ENCODE data around the gene MBD3L4. TPM values are rescaled to one million over a fixed set of nuclear protein-coding genes. Genes with fewer than 3 reads are reported as not detected.
"Not testable (repeated sequence)": the region's sequence is repeated elsewhere in the genome, so short reads cannot be mapped to it uniquely, and the experiment has no call there.

MBD3L4 gene
- not detected in 2 replicates for total RNA-seq

DNA sequence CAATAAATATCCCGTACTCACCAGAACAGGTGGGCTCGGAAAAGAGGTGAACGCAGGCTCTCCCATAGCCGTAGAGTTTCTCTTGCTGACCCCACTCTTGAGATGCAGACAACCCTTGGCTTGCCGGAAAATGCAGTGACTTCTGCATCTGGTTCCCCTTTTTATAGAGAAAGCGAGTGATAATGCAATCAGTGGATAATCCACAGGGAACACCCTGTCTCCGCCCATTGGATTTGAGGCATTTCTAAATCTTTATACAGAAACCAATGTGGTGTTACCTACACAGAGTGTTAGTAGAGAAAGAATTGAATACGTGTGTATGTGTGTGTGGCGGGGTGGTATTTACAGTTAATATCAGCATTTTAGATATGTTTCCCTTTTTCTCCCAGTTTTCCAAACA, at the start of gene MBD3L4:
TSS of gene MBD3L4 (minus strand) at position 101 of the 400 bp plus-strand sequence. CDS start at position 66, 35 bp downstream.
- DNase-seq, result not testable (repeated sequence)

GRCh38 chr19:7088999-7089398, 49.0 kb upstream of the MBD3L4 start:
- DNase-seq, result no peak

- DNase-seq, result peak; percentile 37
These were observed 43.3 kb upstream of the MBD3L4 start for GRCh38 chr19:7083076-7083956.

DNA sequence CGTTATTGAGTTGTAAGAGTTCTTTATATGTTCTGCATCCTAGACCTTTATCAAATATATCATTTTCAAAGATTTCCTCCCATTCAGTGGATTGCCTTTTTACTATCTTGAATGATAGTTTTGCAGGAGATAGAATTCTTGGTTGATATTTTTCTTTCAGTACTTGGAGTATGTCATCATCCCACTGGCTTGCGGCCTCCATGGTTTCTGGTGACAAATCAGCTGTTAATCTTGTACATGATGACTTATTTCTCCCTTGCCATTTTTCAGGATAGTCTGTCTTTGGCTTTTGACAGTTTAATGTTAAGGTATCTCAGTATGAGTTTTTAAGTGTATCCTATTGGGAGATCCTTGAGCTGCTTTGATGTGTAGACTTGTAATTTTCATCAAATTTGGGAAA, 38.0 kb upstream of the MBD3L4 start:
- DNase-seq, result no peak

- no peak for DNase-seq
These were observed 36.2 kb upstream of the MBD3L4 start for GRCh38 chr19:7076151-7076550.

DNA sequence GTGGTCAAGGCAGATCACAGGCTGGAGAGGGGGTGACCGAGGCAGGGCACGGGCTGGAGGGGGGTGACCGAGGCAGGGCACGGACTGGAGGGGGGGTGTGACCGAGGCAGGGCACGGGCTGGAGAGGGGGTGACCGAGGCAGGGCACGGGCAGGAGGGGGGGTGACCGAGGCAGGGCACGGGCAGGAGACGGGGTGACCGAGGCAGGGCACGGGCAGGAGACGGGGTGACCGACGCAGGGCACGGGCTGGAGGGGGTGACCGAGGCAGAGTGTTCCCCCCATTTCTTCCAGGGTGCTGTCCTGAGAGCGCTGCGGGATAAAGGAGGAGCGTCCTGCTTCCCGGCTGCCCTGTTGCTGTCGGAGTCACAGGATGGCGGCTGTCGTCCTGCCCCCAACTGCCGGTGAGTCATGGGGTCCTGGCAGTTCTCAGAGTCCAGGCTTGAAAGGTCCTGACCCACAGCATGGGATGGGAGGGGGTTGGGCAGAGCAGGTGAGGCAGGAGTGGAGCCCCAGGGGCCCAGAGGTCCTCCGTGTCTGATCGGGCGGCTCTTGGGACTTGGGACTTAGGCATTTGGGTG, 34.8 kb upstream of the MBD3L4 start:
- no peak for DNase-seq

- DNase-seq, result no peak
These were observed 32.6 kb upstream of the MBD3L4 start for GRCh38 chr19:7072541-7072940.

DNA sequence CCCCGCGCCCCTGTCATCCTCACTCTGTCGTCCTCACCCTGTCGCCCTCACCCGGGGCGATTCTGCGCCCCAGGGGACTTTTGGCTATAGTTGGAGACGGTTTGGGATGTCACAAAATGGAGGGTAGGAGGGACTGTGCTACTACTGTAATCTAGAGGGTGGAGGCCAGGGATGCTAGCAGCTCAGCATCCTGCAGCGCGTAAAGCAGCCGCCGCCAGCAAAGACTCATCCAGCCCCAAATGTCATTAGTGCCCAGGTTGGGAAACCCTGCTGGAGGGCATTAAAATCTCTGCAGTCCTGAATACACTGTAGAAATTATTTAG, 29.9 kb upstream of the MBD3L4 start:
- DNase-seq, result peak; percentile 39

GRCh38 chr19:7069042-7069903, 29.3 kb upstream of the MBD3L4 start, which contains the start of gene ZNF557:
ZNF557 (plus strand) TSS chr19:7069703; CDS start chr19:7075075, 5,372 bp downstream.
- DNase-seq, result peak; percentile 98

DNA sequence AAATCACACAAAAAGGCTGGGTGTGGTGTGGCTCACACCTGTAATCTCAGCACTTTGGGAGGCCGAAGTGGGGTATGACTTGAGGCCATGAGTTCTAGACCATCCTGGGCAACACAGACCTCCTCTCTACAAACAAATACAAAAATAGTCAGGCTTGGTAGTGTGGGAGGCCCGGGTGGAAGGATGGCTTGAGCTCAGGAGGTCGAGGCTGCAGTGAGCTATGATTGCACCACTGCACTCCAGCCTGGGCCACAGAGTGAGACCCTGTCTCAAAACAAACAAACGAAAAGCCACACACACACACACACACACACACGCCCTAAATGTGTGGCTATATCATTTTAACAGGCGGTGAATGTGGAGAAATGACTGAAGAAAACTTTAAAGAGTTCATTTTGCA, 28.6 kb upstream of the MBD3L4 start:
- DNase-seq, result no peak

DNA sequence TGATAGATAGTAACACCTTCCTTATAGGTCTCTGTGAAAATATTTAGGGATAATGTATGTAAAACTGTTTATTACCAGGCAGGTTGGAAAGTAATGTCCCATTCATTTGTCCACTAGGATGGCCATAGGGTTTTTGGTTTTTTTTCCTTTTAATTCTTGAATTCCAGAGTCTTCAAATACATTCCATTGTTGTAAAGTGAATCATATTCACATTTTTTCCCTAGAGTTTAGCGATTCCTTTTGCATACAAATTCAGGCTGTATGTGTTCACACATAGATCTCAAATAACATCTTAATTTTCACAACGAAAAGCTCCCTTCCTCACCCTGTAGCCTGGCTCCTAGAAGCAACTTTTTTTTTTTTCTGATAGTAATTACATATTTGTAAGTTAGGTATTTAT, 27.7 kb upstream of the MBD3L4 start:
- DNase-seq, result no peak

DNA sequence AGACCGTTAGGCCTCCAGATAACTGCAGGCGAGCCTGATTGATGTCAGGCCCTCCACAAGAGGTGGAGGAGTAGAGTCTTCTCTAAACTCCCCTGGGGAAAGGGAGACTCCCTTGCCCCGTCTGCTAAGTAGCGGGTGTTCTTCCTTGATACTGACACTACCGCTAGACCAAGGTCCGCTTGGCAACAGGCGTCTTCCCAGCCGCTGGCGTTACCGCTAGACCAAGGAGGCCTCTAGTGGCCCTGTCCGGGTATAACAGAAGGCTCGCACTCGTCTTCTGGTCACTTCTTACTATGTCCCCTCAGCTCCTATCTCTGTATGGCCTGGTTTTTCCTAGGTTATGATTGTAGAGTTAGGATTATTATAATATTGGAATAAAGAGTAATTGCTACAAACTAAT, 27.1 kb upstream of the MBD3L4 start:
- peak; percentile 42 for DNase-seq

DNA sequence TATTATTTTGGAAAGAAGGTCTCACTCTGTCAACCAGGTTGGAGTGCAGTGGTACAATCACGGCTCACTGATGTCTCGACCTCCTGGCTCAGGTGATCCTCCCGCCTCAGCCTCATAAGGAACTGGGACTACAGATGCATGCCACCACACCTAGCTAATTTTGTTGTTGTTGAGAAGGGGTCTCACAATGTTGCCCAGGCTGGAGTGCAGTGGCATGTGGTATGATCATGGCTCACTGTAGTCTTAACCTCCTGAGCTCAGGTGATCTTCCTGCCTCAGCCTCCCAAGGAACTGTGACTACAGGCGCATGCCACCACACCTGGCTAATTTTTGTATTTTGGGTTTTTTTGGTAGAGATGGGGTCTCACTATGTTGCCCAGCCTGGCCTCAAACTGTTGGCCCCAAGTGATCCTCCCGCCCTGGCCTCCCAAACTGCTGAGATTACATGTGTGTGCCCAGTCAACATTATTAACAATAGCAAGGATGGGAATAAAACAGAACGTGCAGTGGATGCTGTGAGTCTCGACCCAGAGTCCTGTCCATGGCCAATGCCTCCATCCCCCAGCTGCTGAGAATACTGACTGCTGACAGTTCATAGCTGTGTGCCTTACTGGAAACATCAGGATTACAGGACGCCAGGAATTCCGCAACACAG, 23.9 kb upstream of the MBD3L4 start:
- no peak for DNase-seq

GRCh38 chr19:7063339-7063738, 23.4 kb upstream of the MBD3L4 start:
- DNase-seq, result no peak

- not testable (repeated sequence) for DNase-seq
These were observed 20.0 kb upstream of the MBD3L4 start for GRCh38 chr19:7059977-7060376.

- not testable (repeated sequence) for DNase-seq
These were observed 18.6 kb upstream of the MBD3L4 start, which contains the start of gene MBD3L3 for GRCh38 chr19:7058576-7058975. MBD3L3 (minus strand) TSS chr19:7058676; CDS start chr19:7058605, 71 bp downstream.

GRCh38 chr19:7056371-7056770, 16.4 kb upstream of the MBD3L4 start:
- not testable (repeated sequence) for DNase-seq

- DNase-seq, result not testable (repeated sequence)
These were observed 15.7 kb upstream of the MBD3L4 start for GRCh38 chr19:7055679-7056078.

DNA sequence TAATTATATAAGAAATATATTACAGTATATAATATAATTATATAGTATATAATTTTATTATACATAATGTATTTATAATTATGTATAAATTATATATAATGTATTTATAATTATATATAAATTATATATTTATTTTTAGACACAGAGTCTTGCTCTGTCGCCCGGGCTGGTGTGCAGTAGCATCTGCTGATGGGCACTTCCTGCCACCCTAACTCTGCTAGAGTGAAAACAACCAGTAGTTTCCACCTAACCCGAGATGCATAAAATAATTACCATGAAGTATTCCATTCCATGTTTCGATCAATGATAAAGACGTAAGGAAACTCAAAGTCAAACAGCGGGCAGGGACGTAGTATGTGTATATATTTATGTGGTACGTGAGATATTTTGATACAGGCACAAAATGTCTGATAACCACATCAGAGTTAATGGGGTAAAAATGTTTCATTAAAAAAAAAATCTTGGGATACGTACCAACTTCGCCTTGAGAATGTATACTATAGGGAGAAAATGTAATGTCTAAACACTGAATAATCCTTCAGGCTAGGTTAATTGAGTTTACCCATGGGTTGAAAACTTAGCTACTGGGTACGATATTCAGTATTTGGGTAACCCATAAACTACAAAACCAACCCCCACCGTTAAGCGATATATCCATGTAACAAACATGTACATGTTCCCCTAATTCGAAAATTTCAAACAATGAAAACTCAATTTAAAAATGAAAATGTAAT, 14.8 kb upstream of the MBD3L4 start:
- DNase-seq, result not testable (repeated sequence)

DNA sequence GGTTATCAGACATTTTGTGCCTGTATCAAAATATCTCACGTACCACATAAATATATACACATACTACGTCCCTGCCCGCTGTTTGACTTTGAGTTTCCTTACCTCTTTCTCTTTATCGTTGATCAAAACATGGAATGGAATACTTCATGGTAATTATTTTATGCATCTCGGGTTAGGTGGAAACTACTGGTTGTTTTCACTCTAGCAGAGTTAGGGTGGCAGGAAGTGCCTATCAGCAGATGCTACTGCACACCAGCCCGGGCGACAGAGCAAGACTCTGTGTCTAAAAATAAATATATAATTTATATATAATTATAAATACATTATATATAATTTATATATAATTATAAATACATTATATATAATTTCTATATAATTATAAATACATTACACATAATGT, 12.9 kb upstream of the MBD3L4 start:
- DNase-seq, result not testable (repeated sequence)

- not testable (repeated sequence) for DNase-seq
These were observed 11.4 kb upstream of the MBD3L4 start for GRCh38 chr19:7051421-7051820.

DNA sequence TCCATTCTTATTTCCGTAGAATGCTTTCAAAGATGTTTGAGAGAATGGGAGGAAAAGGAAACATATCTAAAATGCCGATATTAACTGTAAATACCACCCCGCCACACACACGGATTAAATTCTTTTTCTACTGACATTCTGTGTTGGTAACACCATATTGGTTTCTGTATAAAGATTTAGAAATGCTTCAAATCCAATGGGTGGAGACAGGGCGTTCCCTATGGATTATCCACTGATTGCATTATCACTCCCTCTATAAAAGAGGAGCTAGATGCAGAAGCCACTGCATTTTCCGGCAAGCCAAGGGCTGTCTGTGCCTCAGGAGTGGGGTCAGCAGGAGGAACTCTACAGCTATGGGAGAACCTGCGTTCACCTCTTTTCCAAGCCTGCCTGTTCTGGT, 9.0 kb upstream of the MBD3L4 start, which contains the start of gene MBD3L2:
TSS of gene MBD3L2 (plus strand) at position 301 of the 400 bp plus-strand sequence. CDS start at position 354, 53 bp downstream.
- not testable (repeated sequence) for DNase-seq

Measured in dermis blood vessel endothelial cell (primary cell).